Inferior parietal cortex (tissue), 1 donor: Measurements from ENCODE around the gene MICU1.
"Not testable (repeated sequence)": the region's sequence is repeated elsewhere in the genome, so short reads cannot be mapped to it uniquely, and the experiment has no call there.

Experiments used
- DNase-seq: peaks from one replicate; pipeline ENCODE4 v3.0.0-alpha.2; 2016; ENCODE audit errors: extremely low spot score

MICU1 gene

GRCh38 chr10:72625608-72626443, at the start of gene MICU1:
Gene MICU1 (minus strand): TSS chr10:72626079. CDS start chr10:72566793, 59,286 bp downstream.
- peak; percentile 97 for DNase-seq

GRCh38 chr10:72674174-72674573, 48.3 kb upstream of the MICU1 start:
- not testable (repeated sequence) for DNase-seq

- DNase-seq = no peak
Observed at GRCh38 chr10:72673280-72673679, 47.4 kb upstream of the MICU1 start.

GRCh38 chr10:72667207-72667864, 41.5 kb upstream of the MICU1 start:
- no peak for DNase-seq

- DNase-seq = no peak
Observed at GRCh38 chr10:72665925-72666324, 40.0 kb upstream of the MICU1 start.

GRCh38 chr10:72663971-72664370, 38.1 kb upstream of the MICU1 start:
- DNase-seq = no peak

- DNase-seq = no peak
Observed at GRCh38 chr10:72661431-72661830, 35.6 kb upstream of the MICU1 start.

- no peak for DNase-seq
Observed at GRCh38 chr10:72660220-72660619, 34.3 kb upstream of the MICU1 start.

GRCh38 chr10:72659694-72660093, 33.8 kb upstream of the MICU1 start:
- no peak for DNase-seq

GRCh38 chr10:72658696-72659400, 33.0 kb upstream of the MICU1 start:
- DNase-seq = no peak

GRCh38 chr10:72654720-72655119, 28.8 kb upstream of the MICU1 start:
- DNase-seq = no peak

- no peak for DNase-seq
Observed at GRCh38 chr10:72653383-72654096, 27.7 kb upstream of the MICU1 start.

GRCh38 chr10:72649291-72649690, 23.4 kb upstream of the MICU1 start:
- no peak for DNase-seq

GRCh38 chr10:72648301-72648700, 22.4 kb upstream of the MICU1 start:
- no peak for DNase-seq

- not testable (repeated sequence) for DNase-seq
Observed at GRCh38 chr10:72646971-72647370, 21.1 kb upstream of the MICU1 start.

GRCh38 chr10:72645263-72645858, 19.5 kb upstream of the MICU1 start:
- DNase-seq = no peak

GRCh38 chr10:72642318-72642717, 16.4 kb upstream of the MICU1 start:
- no peak for DNase-seq

- no peak for DNase-seq
Observed at GRCh38 chr10:72639441-72639873, 13.6 kb upstream of the MICU1 start.

- DNase-seq = no peak
Observed at GRCh38 chr10:72638586-72639440, 12.9 kb upstream of the MICU1 start.

GRCh38 chr10:72637398-72637857, 11.5 kb upstream of the MICU1 start:
- DNase-seq = peak; percentile 58
